Uterus (tissue), 2 donors: ENCODE data around the gene CAMSAP2.

Experiments
- CTCF ChIP-seq, 4 experiments: fragments of 200-600 bp in 2 of 4; fragments of 450-650 bp in 2 of 4; sonication (generic) in 2 of 4; IDR thresholded peaks; one replicate each; pipeline ENCODE4 v1.5.1; 2016 to 2019; ENCODE audit warnings: antibody characterized with exemption in 4 of 4, mild to moderate bottlenecking in 2 of 4, moderate library complexity in 1 of 4
- POLR2A ChIP-seq, 2 donors: fragments of 450-650 bp; IDR thresholded peaks; one replicate each; pipeline ENCODE4 v1.6.1; 2016; ENCODE audit warnings: antibody characterized with exemption in 2 of 2, mild to moderate bottlenecking in 1 of 2, moderate library complexity in 1 of 2

- TF ChIP-seq CTCF (IDR thresholded peaks at IDR 0.05) (no peak), POLR2A (IDR thresholded peaks at IDR 0.05) (no peak)
Measured at GRCh38 chr1:200872446-200873115, 133.9 kb downstream of the CAMSAP2 start, which contains the start of gene GPR25.
